ENCODE measurements around the gene OGFOD2. TPM values are rescaled to one million over a fixed set of nuclear protein-coding genes. Genes with fewer than 3 reads are reported as not detected.
"Not testable (repeated sequence)": the region's sequence is repeated elsewhere in the genome, so short reads cannot be mapped to it uniquely, and the experiment has no call there.

The OGFOD2 gene
- total and polyA plus RNA-seq, 11 donors, result 4.4 to 19.7 (median 12.7) TPM

- peaks cover 0 to 68% (median 54%) of the 10 kb centered on the region in 9 donors for H3K36me3 ChIP-seq
- DNase-seq, result peak in 1 of 5 donors; percentile 7
Measured at GRCh38 chr12:123010110-123010509, 35.1 kb downstream of the OGFOD2 start.

GRCh38 chr12:123010681-123011080 lies 35.6 kb downstream of the OGFOD2 start:
- H3K4me1 ChIP-seq, result no peaks in the 10 kb centered on the region
- ATAC-seq (peak in 1 of 4 donors; percentile 17), DNase-seq (no peak)
- H3K36me3 ChIP-seq, result peaks cover 0 to 64% (median 49%) of the 10 kb centered on the region in 9 donors
- intact Hi-C loops (cut with DNase I), result no loop called here
- H3K9me3 ChIP-seq, result no peaks in the 10 kb centered on the region
- H3K4me3 ChIP-seq, result no peak overlapping the region
- H3K27me3 ChIP-seq, result no peaks in the 10 kb centered on the region
- TF ChIP-seq CTCF (IDR thresholded peaks at IDR 0.05) (no peak), POLR2A (IDR thresholded peaks at IDR 0.05) (no peak)
- 92 to 96% (median 94%) methylated on average over 4 of the region's 4 CpGs for WGBS, 4 donors
- H3K27ac ChIP-seq, result no peak overlapping the region

More at GRCh38 chr12:123010110-123010509, 35.1 kb downstream of the OGFOD2 start:
- H3K4me3 ChIP-seq, result no peak overlapping the region
- no peaks in the 10 kb centered on the region for H3K4me1 ChIP-seq
- WGBS, 4 donors, result 87 to 100% (median 97%) methylated on average over 1 of the region's 1 CpG
- intact Hi-C loops (cut with DNase I), result no loop called here
- TF ChIP-seq CTCF (IDR thresholded peaks at IDR 0.05) (no peak), POLR2A (IDR thresholded peaks at IDR 0.05) (no peak)
- no peak overlapping the region for H3K27ac ChIP-seq
- no peaks in the 10 kb centered on the region for H3K9me3 ChIP-seq
- no peaks in the 10 kb centered on the region for H3K27me3 ChIP-seq
- ATAC-seq, result no peak

- TF ChIP-seq POLR2A (IDR thresholded peaks at IDR 0.05) (no peak), CTCF (IDR thresholded peaks at IDR 0.05) (no peak)
- intact Hi-C loops (cut with DNase I), result no loop called here
- 80 to 95% (median 86%) methylated on average over 6 of the region's 6 CpGs for WGBS, 4 donors
- Histone ChIP-seq H3K9me3 (no peaks in the 10 kb centered on the region), H3K27ac (no peak overlapping the region), H3K4me3 (no peak overlapping the region), H3K4me1 (no peaks in the 10 kb centered on the region), H3K27me3 (no peaks in the 10 kb centered on the region), H3K36me3 (peaks cover 0 to 64% (median 44%) of the 10 kb centered on the region in 9 donors)
- ATAC-seq, result no peak
- no peak for DNase-seq
Measured at GRCh38 chr12:123011701-123012100, 36.7 kb downstream of the OGFOD2 start.

- Histone ChIP-seq H3K36me3 (peaks cover 0 to 48% (median 28%) of the 10 kb centered on the region in 9 donors), H3K4me3 (no peak overlapping the region), H3K27ac (no peak overlapping the region), H3K27me3 (no peaks in the 10 kb centered on the region), H3K9me3 (no peaks in the 10 kb centered on the region), H3K4me1 (no peaks in the 10 kb centered on the region)
- DNase-seq (no peak), ATAC-seq (peak in 1 of 4 donors; percentile 23)
- intact Hi-C loops (cut with DNase I), result no loop called here
- TF ChIP-seq POLR2A (IDR thresholded peaks at IDR 0.05) (no peak), CTCF (IDR thresholded peaks at IDR 0.05) (no peak)
- 93 to 98% (median 95%) methylated on average over 16 to 19 of the region's 19 CpGs for WGBS, 4 donors
Measured at GRCh38 chr12:123013185-123014095, 38.4 kb downstream of the OGFOD2 start.

- peaks cover 0 to 38% (median 18%) of the 10 kb centered on the region in 9 donors for H3K36me3 ChIP-seq
- H3K4me1 ChIP-seq; DNase-seq; ATAC-seq; H3K27me3 ChIP-seq; H3K4me3 ChIP-seq; H3K9me3 ChIP-seq; H3K27ac ChIP-seq; intact Hi-C loops (cut with DNase I): not testable (repeated sequence)
- WGBS, 4 donors, result 93 to 96% (median 95%) methylated on average over 4 of the region's 4 CpGs
Measured at GRCh38 chr12:123014473-123014872, 39.4 kb downstream of the OGFOD2 start.

Measured in heart left ventricle (tissue), 16 donors.